Measurements from ENCODE around the gene CD248.

DNA sequence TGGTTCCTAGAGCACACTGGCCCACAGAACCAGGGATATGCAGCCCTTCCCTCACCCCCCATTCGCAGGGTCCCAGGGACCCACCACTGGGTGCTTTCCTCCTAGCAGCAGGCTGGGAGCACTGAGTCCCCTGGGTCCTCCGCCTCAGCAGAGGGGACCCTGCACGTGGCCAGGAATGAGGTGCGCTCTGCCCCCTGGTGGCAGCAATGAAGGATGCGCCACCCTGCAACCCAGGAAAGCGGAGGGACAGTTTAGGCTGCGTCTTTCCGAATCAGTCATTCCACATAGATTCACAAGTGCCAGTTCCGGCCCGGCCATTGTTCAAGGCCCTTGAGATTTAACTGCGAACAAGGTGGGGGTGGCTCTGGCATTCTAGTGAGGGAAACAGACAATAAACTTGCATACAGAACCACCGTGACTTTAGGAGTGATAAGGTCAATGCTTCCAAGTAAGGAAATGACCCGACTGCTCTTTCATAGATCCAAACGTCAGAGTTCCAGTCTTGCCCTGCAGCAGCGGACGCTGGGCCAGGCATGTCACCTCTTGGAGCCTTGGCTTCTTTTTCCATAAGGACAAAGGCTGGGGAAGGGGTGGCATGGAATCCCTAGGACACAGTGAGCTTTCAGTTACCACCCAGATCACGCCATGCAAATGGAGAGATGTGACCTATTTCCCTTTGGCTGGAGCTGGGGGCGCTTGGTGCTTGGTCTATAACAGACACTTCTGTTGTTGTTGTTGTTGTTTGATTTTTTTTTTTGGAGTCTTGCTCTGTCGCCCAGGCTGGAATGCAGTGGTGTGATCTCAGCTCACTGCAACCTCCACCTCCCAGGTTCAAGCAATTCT, 11.7 kb upstream of the CD248 start:
- TF ChIP-seq POLR2AphosphoS5 (IDR thresholded peaks at IDR 0.05; ENCODE audit: low read depth, low read length) (no peak), TAF1 (IDR thresholded peaks at IDR 0.05; ENCODE audit: borderline replicate concordance, insufficient read depth, low read length) (no peak), SIN3A (IDR thresholded peaks at IDR 0.05; ENCODE audit: borderline replicate concordance, insufficient read depth, low read length) (no peak)

Measured in PFSK-1 (cell line).